HG02678 (cell line): ENCODE measurements around the gene RLN3.

Source experiments
- ATAC-seq: cut with Tn5 transposase; IDR thresholded peaks from one replicate; pipeline ENCODE4 v1.9.1; 2021; ENCODE audit warnings: mild to moderate bottlenecking, moderate library complexity; ENCODE audit not compliant: unreplicated experiment

RLN3 gene, protein sequence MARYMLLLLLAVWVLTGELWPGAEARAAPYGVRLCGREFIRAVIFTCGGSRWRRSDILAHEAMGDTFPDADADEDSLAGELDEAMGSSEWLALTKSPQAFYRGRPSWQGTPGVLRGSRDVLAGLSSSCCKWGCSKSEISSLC

DNA sequence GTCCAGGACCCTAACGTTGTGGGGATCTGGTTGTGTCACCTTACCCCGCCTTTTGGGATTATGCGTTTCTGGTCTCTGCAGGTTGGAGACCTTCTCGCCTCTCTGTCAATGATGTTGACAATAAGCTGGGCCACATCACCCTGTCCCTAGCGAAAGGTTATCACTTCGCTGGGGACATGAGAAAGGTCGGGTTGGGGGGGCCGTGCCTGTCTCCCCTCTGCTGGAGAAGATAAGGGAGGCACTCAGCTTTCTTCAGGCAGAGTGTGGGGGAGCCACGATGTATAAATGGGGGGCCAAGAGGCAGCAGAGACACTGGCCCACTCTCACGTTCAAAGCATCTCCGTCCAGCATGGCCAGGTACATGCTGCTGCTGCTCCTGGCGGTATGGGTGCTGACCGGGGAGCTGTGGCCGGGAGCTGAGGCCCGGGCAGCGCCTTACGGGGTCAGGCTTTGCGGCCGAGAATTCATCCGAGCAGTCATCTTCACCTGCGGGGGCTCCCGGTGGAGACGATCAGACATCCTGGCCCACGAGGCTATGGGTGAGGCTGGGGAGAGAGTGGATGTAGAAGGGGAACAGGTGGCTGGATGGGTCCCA is at the start of gene RLN3:
Gene RLN3 (plus strand): TSS at position 293 of the 595 bp plus-strand sequence. CDS start 57 bp downstream, at position 350.
- ATAC-seq = no peak

DNA sequence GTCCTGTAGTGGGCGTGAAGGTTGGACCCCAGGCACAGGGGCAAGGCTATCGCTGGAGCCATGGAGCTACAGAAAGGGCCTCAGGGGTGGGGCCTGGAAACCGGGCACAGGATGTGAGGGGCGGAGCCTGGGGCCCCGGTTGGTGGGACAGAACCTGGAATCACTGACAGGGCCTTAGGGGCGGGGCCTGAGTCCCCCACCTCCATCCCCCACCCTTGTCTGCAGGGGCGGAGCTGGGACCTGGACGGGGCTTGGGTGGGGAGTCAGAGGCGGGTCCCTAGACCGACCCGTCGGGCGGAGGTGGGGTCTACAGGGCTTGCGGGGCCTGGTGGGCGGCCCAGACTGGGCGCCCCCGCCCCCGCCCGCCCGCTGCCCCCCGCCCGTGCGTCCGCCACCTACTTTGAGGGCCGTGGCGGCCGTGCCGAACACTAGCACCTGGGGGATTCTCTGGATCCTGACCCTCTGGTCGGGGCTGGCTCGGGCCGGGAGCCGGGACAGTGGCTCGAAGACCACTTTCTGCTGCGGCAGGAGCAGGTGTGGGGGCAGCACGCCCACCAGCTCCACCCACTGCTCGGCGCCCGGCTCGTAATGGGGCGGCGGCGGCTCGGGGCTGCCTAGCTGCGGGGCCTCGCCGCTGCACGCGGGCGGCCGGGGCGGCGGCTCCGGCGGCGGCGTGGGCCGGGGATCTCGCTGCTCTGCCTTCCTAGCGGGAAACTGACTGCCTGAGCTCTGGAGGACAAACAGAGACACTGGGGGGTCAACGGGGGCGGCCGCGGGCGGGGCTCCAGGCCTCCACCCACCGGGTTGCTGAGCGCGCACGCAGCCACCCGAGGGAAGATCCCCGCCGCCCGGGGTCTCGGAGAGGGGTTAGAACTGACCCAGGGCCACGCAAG is 49.4 kb upstream of the RLN3 start:
- ATAC-seq = no peak

DNA sequence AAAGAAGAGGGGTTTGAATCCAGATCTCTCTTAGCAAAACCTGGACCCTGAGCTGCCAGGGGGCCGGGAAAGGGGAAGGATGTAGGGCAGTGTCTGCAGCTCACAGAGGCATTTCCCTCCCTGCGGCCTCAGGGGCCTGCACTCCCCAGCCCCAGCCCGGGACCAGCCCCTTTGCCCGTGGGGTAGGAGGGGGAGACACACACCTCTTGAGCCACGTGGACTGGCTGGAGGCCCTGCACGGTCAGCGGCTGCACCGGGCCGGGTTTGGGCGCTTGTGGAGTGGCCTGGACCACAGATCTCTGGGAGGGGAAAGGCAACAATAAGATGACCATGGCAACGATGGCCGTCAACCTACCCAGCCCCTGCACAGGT is 48.7 kb upstream of the RLN3 start:
- no peak for ATAC-seq

DNA sequence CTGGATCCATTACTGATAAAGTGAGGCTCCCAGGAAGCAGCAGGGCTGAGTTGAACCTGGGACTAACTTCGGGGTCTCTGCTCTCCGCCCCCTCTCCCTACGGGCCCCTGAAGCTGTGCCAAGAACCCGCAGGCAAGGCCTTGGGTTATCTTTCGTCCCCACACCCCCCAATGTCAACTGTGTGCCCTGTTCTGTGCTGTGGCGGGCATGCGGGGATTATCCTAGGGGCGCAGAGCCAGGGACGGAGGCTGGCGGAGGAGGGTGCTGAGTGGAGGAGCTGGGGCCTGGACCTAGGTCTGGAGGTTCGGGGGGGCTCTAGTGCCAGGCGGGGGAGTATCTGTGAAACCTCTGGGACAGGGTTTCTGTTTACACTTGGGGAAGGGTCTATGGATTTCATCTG is 48.3 kb upstream of the RLN3 start:
- ATAC-seq = no peak

DNA sequence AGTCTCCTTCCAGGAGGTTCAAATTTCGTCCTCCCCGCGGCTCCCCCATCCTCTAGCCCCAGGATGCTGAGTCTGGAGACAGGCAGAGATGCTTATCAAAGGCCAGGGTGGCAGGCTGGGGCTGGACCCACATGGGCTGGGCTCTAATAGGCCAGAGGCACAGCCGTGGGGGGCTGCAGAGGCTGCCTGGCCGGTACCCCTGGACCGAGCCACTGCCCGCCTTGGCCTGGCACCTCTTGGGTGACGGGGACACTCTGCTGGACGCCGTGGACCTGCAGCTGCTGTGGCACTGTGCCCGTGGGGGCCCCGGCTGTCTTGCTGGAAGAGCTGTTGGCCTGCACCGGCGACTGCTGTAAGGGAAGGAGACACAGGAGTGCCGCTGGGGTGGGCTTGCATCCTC is 47.6 kb upstream of the RLN3 start:
- ATAC-seq = no peak

DNA sequence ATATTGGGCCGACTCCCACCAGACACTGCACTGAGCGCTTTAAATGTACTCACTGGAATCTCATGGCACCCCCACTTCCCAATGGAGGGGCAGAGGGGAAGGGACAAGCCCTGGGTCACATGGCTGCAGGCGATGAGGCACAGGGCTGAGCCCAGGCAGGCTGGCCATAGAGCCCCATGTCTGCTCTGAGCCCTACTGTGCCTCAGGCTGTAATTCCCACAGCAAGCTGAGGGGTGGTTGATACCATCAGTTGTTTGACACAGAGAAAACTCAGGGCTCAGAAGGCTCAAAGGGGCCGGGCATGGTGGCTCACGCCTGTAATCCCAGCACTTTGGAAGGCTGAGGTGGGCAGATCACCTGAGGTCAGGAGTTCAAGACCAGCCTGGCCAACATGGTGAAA is 46.9 kb upstream of the RLN3 start:
- no peak for ATAC-seq

DNA sequence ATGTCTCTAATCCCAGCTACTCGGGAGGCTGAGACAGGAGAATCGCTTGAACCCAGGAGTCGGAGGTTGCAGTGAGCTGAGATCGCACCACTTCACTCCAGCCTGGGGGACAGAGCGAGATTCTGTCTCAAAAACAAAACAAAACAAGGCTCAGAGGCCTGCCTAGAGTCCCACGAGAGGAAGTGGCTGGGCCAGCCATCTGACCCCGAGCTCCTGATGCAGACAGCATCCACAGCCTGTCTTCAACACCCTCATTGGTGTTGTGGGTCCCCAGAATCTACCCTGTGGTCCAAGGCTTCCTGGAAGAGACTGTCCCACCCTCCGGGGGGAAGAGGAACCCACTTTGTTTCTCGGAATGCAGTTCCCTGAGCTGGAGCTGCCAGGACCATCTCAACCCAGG is 46.5 kb upstream of the RLN3 start:
- ATAC-seq = no peak

DNA sequence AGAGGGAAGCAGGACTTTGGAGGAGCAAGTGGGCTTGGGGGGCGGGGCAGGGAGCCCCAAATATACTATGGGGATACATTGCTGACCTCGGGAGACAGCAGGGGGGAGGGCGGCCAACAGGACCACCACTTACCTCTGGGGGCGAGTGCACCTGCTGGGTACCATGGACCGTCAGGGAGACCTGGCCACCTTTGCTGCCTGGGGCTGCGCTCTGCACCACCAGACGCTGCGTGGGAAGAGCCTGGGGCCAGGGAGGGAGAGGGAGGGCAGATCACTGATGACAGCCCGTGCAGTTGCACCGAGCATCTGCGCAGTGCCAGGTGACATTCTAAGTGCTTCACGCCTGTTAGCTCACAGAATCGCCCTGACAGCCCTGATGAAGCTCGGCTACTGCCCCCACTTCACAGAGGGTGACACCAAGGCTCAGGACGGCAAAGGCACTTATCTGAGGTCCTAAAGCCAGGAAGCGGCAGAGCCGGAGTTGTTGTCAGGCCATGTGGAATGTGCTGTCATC is 45.9 kb upstream of the RLN3 start:
- no peak for ATAC-seq

DNA sequence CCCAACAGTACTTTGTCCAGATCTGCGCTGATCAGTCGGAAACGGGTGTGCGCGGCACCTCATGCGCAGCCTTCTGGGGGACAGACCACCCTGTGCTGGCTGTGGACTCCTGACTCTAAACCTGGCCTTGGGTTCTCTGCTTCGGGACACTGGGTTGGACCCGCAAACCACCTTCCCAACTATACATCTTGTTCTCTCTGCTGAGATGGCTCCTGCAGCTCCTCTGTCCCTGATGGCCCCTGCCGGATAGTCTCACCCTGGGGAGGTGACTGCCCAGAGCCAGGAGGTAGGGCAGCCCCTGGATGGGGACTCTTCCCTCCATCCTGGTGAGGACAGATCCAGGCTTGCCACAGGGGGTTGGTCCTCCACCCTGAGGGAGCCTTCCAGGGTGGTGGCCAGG is 45.2 kb upstream of the RLN3 start:
- ATAC-seq = no peak

DNA sequence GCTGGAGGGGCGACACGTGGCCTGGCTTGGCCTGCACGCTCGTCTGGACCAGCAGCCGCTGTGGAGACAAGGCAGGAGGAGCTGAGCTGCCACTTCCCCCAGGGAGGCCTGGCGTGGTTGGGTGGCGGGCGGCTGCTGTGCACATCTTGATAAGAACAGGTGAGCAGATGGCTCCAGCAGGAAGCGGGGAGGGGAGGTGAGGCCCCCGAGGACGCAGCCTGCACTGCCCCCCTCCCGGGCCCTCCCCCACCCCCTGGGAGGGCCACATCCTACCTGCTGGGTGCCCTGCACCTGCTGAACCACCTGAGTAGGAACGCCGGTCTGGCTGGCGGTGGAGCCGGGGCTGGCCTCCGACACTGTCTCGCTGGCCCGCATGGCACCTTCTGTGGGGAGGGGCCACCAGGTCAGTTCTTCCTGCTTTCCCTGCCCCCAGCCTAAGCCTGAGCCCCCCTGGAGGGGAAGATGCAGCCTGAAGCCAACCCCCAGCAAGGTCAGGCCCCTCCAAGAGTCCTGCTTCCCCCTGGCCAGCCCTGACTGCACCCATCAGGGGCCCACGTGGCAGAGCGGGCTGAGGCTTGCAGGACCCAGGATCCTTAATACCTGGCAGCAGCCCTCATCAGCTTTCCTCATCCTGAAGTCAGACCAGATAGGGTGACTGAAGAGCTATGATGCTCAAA is 44.6 kb upstream of the RLN3 start:
- ATAC-seq = no peak

DNA sequence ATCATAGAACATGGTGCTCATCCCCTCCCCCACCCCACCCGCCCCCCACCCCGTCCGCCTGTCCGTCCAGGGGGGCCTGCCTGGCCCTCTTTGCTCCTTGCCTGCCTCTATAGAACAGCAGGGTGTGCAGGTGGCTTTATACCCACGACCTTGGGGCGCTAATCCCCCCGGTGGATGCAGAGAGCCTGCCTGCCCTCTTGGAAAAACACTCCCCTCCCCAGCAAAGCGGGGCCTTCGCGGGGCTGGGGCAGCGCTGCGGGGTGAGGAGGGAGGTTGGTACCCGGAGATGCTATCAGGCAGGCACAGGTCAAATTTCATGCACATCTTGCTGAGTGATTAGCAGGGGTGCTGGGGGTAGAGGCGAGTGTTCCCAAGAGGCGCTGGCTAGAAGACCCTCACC is 43.8 kb upstream of the RLN3 start:
- no peak for ATAC-seq

DNA sequence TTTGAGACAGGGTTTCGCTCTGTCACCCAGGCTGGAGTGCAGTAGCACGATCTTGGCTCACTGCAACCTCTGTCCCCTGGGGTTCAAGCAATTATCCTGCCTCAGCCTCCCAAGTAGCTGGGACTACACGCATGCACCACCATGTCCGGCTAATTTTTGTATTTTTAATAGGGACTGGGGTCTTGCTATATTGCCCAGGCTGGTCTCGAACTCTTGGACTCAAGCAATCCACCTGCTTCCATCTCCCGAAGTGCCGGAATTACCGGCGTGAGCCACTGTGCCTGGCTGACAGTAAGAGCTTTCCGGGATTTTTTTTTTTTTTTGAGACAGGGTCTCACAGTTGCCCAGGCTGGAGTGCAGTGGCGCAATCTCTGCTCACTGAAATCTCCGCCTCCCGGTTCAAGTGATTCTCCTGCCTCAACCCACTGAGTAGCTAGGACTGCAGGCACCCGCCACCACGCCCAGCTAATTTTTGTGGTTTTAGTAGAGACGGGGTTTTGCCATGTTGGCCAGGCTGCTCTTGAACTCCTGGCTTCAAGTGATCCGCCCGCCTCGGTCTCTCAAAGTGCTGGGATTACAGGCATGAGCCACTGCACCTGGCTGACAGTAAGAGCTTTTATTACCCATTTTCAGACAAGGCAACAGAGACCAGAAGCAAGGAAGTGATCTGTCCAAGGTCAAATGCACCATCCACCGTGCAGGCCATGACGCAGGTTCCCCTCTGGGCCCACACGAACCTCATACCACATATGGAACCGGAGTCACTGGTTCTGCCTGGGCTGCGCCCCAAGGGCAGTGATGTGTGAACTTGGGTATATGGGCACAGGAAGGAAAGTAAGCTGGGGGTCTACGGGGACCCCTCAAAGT is 42.8 kb upstream of the RLN3 start:
- no peak for ATAC-seq

DNA sequence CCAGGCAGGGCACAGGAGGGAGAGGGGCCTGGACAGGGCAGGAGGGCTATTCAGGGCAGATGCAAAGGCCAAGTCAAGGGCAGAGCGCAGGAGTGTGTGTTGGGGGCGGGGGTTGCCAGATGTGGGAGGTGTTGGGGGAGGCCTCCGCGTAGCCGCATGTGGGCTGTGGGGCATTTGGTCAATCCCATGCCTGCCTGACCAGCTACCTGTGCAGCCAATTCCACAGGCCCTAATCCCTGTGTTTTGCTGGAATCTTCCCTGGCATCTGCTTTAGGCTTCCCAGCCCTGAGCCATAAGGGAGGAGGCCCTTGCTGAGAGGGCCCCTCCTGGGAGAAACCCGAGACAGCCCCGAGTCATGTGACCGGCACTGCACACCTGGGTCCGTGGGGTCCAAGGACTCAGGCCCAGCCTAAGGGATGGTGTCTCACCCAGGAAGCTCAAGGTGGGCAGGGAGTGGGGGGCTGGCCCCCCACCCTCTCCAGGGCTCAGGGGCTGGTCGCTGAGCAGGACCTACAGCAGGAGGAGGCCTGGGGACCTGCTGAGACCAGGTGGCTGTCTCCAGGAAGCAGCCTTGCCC is 42.1 kb upstream of the RLN3 start:
- ATAC-seq = peak; percentile 17

DNA sequence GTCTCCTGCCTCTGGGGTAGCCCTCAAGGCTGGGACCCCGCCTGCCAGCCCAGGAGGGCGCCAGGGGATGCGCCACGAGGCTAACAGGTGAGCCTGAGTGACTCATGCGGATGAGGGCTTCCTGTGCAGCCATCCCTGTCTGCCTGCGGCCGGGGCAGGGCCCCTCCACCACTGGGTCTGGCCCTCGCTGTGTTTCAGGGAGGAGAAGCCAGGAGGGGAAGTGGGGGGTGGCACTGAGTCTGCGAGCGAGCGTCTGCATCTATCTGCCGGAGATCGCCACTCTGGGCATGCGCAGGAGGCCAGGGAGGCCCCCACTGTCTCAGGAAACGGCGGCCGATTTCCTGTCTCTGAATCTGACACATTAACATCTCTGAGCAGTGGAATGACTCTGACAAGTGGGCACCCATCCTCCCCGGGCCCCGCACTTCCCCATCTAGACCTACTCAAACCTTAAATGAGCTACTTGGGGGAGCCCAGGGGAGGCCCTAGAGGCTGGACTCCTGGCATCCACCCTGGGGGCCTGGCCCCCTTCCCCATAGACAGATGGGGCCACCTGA is 41.5 kb upstream of the RLN3 start:
- peak; percentile 86 for ATAC-seq

DNA sequence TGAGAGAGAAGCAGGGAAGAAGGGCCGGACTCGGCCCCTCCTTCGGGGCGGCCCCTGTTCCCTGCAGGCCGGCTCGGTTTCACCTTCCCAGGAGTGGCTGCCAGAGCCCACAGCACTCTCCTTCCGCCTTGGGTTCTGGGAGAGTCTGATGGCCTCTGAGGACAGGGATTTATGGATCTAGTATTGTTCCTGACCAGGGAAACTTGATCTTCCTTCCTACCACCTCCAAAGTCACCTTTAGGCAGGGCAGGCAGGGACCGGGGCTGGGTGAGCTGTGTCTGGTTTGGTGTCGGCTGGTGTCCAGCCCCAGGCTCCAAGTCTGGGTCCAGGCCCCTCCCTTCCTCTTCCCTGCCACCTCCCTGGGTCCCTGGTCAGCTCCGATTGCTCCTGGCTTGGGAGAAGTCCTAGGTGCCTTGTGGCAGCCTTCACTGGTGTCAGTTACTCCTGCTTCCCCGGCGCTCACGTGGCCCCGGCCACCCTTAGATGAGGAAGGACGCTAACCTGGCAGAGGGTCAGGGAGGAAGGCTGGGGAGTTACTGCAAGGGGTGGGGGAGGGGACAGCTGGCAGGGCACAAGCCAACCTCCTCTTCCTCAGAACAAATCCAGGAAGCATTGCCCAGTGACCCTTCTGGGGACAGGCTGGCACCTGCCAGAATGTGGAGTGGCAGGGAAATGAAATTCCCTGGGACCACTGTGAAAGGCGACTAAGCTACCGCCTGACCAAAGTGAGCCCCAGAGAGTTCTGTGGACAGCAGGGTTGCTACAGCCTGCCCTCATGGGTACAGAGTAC is 40.7 kb upstream of the RLN3 start:
- ATAC-seq = no peak

DNA sequence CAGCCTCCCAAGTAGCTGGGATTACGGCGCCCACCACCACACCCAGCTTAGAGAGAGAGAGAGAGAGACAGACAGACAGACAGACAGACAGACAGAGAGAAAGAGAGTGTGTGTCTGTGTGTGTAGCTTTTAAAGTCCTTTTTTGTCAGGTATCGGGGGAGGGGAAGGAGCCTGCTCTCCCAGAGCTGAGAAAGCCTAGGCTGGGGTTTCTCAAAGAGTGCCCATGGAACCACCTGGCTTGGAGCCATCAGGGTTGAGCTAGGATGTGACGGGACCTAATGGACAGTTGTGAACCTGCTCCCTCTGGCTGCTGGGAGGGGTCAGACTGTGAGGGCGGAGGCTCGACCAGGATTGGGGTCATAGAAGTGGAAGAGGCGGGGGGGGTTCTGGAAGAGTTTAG is 38.5 kb upstream of the RLN3 start:
- ATAC-seq = no peak

DNA sequence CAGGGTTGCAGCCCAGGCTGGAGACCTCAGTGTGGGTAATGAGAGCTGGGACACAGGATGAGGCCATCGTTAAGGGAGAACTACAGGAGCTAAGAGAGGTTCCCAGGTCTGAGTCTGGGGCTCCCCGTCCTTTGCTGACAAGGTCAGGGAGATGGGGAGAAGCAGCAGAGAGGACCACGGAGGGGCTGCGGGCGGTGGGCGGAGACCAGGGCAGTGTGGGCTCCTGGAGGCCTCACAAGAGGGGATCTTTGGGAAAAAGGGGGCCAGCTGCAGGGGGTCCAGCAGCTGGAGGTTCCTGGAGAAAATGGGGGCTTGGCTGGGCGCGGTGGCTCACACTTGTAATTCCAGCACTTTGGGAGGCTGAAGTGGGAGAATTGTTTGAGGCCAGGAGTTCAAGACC is 37.9 kb upstream of the RLN3 start:
- ATAC-seq = no peak

DNA sequence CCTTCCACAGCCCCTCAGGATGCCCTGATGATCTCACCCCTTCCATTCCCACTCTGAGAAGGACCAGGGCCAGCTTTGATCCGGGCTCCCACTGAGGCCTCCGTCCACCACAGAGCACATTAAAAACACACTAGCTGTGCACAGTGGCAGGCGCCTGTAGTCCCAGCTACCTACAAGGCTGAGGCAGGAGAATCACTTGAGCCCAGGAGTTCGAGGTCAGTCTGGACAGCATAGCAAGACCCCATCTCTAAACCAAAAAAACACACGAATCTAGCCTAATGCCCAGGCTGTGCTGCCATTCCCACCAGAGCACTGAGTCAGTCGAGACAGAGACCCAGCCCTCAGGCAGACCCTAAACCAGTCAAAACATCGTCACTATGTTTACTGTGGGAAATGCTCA is 35.9 kb upstream of the RLN3 start:
- no peak for ATAC-seq
